ENCODE results near the gene ROR2. TPM values are rescaled to one million over a fixed set of nuclear protein-coding genes. Genes with fewer than 3 reads are reported as not detected.

Gene ROR2
- total and polyA plus RNA-seq, 2 of the 13 experiments (the other 11 are each of a cell fraction or from before 2014, with no cell fraction given), result not detected

DNA sequence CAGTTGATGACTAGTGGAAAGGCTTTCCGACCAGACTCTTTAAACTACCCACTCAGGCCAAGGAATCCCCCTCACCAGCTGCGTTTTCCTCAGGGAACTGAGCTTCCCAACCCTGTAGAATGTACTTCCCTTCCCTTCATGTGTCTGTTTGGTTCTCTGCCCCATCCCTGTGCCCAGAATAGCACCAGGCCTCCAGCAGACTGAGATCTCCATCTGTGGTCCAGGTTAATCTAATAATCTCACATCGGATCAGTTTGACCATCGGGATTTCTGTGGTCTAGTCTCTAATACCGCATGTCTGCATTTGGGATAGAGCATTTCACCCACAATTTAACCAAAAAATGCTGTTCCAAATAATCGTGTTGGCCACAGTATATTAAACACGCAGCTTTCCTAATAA lies 237.2 kb downstream of the ROR2 start:
- DNase-seq (ENCODE audit: low spot score) (no peak), FAIRE-seq (no peak), ATAC-seq (no peak)
- Histone ChIP-seq H3K9ac (ENCODE audit: insufficient read depth, low read depth, low read length) (no peak overlapping the region), H3K9me3 (ENCODE audit: low read length) (no peaks in the 10 kb centered on the region), H3K27me3 (ENCODE audit: control insufficient read depth in 1 of 2, insufficient read depth in 2 of 2, low read length in 2 of 2) (peaks cover 0 to 8% of the 10 kb centered on the region in 2 experiments; a peak in 1 of 5 replicates), H2AFZ (ENCODE audit: low read length) (no peak overlapping the region), H3K27ac (ENCODE audit: extremely low read length, insufficient read depth, low read length) (no peak overlapping the region), H3K4me1 (ENCODE audit: insufficient read depth, low read length) (no peaks in the 10 kb centered on the region), H4K20me1 (ENCODE audit: insufficient read depth, low read length) (no peaks in the 10 kb centered on the region), H3K4me2 (ENCODE audit: low read depth, low read length) (no peak overlapping the region), H3K4me3 (replicated peaks in 1 of 3; ENCODE audit: insufficient read depth in 1 of 3, low read depth in 2 of 3, low read length in 3 of 3) (no peak overlapping the region), H3K36me3 (replicated peaks in 1 of 2; ENCODE audit: control insufficient read depth in 1 of 2, insufficient read depth in 2 of 2, low read length in 2 of 2) (no peaks in the 10 kb centered on the region), H3K79me2 (ENCODE audit: insufficient read depth, low read length) (no peaks in the 10 kb centered on the region)
- 26% methylated on average over 7 of the region's 7 CpGs for WGBS (ENCODE audit: low lambda C conversion rate)
- in situ Hi-C loops (cut with HindIII; ENCODE audit: extremely low pct_ligation_motif_present, low pct_unique_long_range_greater_than_20kb) (no loop called here), intact Hi-C loops (cut with micrococcal nuclease; ENCODE audit: unreplicated experiment) (no loop called here)
- POLR2A ChIA-PET, result no interaction called here
- CTCF ChIA-PET (ENCODE audit: low intra/inter-chr PET ratio, low total read pairs), result no interaction called here
- TF ChIP-seq CCAR2 (optimal IDR thresholded peaks at IDR 0.05; ENCODE audit: low read depth, low read length) (no peak), KLF9 (CRISPR knock-in tag; IDR thresholded peaks at IDR 0.05; ENCODE audit: low read depth) (no peak), ZKSCAN1 (IDR thresholded peaks at IDR 0.05; ENCODE audit: low read length) (no peak), IRF2 (CRISPR knock-in tag; IDR thresholded peaks at IDR 0.05) (no peak), NR2C2 (CRISPR knock-in tag; IDR thresholded peaks at IDR 0.05; ENCODE audit: borderline replicate concordance) (no peak), CAMTA2 (CRISPR knock-in tag; IDR thresholded peaks at IDR 0.05; ENCODE audit: borderline replicate concordance) (no peak), NAIF1 (CRISPR knock-in tag; IDR thresholded peaks at IDR 0.05; ENCODE audit: borderline replicate concordance) (no peak), ZNF7 (CRISPR knock-in tag; IDR thresholded peaks at IDR 0.05) (no peak), ZNF510 (CRISPR knock-in tag; IDR thresholded peaks at IDR 0.05; ENCODE audit: low read depth) (no peak), ZEB1 (IDR thresholded peaks at IDR 0.05; ENCODE audit: insufficient replicate concordance, low read depth) (no peak), JUNB (CRISPR knock-in tag; IDR thresholded peaks at IDR 0.05; ENCODE audit: borderline replicate concordance) (no peak), SP1 (IDR thresholded peaks at IDR 0.05) (no peak), SP1 (CRISPR knock-in tag; IDR thresholded peaks at IDR 0.05) (no peak), TGIF2 (CRISPR knock-in tag; IDR thresholded peaks at IDR 0.05) (no peak)
- TF ChIP-seq, protein P1, sequence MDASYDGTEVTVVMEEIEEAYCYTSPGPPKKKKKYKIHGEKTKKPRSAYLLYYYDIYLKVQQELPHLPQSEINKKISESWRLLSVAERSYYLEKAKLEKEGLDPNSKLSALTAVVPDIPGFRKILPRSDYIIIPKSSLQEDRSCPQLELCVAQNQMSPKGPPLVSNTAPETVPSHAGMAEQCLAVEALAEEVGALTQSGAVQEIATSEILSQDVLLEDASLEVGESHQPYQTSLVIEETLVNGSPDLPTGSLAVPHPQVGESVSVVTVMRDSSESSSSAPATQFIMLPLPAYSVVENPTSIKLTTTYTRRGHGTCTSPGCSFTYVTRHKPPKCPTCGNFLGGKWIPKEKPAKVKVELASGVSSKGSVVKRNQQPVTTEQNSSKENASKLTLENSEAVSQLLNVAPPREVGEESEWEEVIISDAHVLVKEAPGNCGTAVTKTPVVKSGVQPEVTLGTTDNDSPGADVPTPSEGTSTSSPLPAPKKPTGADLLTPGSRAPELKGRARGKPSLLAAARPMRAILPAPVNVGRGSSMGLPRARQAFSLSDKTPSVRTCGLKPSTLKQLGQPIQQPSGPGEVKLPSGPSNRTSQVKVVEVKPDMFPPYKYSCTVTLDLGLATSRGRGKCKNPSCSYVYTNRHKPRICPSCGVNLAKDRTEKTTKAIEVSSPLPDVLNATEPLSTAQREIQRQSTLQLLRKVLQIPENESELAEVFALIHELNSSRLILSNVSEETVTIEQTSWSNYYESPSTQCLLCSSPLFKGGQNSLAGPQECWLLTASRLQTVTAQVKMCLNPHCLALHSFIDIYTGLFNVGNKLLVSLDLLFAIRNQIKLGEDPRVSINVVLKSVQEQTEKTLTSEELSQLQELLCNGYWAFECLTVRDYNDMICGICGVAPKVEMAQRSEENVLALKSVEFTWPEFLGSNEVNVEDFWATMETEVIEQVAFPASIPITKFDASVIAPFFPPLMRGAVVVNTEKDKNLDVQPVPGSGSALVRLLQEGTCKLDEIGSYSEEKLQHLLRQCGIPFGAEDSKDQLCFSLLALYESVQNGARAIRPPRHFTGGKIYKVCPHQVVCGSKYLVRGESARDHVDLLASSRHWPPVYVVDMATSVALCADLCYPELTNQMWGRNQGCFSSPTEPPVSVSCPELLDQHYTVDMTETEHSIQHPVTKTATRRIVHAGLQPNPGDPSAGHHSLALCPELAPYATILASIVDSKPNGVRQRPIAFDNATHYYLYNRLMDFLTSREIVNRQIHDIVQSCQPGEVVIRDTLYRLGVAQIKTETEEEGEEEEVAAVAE (CRISPR knock-in tag; IDR thresholded peaks at IDR 0.05; ENCODE audit: borderline replicate concordance), result no peak
- TF ChIP-seq, protein P2, sequence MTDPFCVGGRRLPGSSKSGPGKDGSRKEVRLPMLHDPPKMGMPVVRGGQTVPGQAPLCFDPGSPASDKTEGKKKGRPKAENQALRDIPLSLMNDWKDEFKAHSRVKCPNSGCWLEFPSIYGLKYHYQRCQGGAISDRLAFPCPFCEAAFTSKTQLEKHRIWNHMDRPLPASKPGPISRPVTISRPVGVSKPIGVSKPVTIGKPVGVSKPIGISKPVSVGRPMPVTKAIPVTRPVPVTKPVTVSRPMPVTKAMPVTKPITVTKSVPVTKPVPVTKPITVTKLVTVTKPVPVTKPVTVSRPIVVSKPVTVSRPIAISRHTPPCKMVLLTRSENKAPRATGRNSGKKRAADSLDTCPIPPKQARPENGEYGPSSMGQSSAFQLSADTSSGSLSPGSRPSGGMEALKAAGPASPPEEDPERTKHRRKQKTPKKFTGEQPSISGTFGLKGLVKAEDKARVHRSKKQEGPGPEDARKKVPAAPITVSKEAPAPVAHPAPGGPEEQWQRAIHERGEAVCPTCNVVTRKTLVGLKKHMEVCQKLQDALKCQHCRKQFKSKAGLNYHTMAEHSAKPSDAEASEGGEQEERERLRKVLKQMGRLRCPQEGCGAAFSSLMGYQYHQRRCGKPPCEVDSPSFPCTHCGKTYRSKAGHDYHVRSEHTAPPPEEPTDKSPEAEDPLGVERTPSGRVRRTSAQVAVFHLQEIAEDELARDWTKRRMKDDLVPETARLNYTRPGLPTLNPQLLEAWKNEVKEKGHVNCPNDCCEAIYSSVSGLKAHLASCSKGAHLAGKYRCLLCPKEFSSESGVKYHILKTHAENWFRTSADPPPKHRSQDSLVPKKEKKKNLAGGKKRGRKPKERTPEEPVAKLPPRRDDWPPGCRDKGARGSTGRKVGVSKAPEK (CRISPR knock-in tag; IDR thresholded peaks at IDR 0.05; ENCODE audit: borderline replicate concordance), result no peak
- TF ChIP-seq, protein P3, sequence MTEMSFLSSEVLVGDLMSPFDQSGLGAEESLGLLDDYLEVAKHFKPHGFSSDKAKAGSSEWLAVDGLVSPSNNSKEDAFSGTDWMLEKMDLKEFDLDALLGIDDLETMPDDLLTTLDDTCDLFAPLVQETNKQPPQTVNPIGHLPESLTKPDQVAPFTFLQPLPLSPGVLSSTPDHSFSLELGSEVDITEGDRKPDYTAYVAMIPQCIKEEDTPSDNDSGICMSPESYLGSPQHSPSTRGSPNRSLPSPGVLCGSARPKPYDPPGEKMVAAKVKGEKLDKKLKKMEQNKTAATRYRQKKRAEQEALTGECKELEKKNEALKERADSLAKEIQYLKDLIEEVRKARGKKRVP (CRISPR knock-in tag; IDR thresholded peaks at IDR 0.05), result no peak
- no TSS peak for BruUV-seq (replicated peaks)
